H1 (cell line): ENCODE data around the gene KIAA0513. TPM values are rescaled to one million over a fixed set of nuclear protein-coding genes. Genes with fewer than 3 reads are reported as not detected.

Experiments
- CTCF ChIA-PET: fragments of 300-600 bp; sonication (Branson Sonifier 250); formaldehyde crosslinking; loops from one replicate; lab custom pipeline; 2021; ENCODE audit not compliant: partially characterized antibody; lab: Charles Lee
- POLR2A ChIA-PET: fragments of 300-600 bp; sonication (Branson Sonifier 250); formaldehyde crosslinking; loops from one replicate; lab custom pipeline; 2021; ENCODE audit warnings: inconsistent platforms; ENCODE audit not compliant: partially characterized antibody; lab: Charles Lee
- DNase-seq, 2 experiments: peaks; one replicate each; pipeline versions ENCODE4 v3.0.0 to v3.0.0-alpha.2; 2010 to 2022; ENCODE audit warnings: low spot score in 2 of 2, low read depth in 1 of 2, mixed read lengths in 1 of 2
- FAIRE-seq: peaks from 2 replicates; lab custom pipeline; 2011; peaks lifted over from hg19 to GRCh38; lab: Jason Lieb, UNC
- H2AFZ ChIP-seq: 2 replicates; pipeline ENCODE4 v1.8.1; 2012; ENCODE audit warnings: low read length, inconsistent platforms
- H2AK5ac ChIP-seq: 2 replicates; pipeline ENCODE4 v1.6.1; 2013; ENCODE audit warnings: low read depth, low read length
- H2BK120ac ChIP-seq: replicated peaks from 2 replicates; pipeline ENCODE3; 2013; ENCODE audit warnings: low read depth, low read length, inconsistent platforms
- H2BK12ac ChIP-seq: 2 replicates; pipeline ENCODE4 v1.6.1; 2013; ENCODE audit warnings: low read depth, low read length
- H2BK15ac ChIP-seq: 2 replicates; pipeline ENCODE4 v1.6.1; 2013; ENCODE audit warnings: low read length
- H2BK20ac ChIP-seq: 2 replicates; pipeline ENCODE4 v1.6.1; 2013; ENCODE audit warnings: low read length
- H2BK5ac ChIP-seq: 2 replicates; pipeline ENCODE4 v1.6.1; 2013; ENCODE audit warnings: low read depth, low read length
- H3K14ac ChIP-seq: 2 replicates; pipeline ENCODE4 v1.6.1; 2013; ENCODE audit warnings: inconsistent platforms; ENCODE audit not compliant: insufficient read length
- H3K18ac ChIP-seq: 2 replicates; pipeline ENCODE4 v1.6.1; 2013; ENCODE audit warnings: low read length; ENCODE audit errors: extremely low read depth
- H3K23ac ChIP-seq: 2 replicates; pipeline ENCODE4 v1.6.1; 2013; ENCODE audit warnings: inconsistent platforms; ENCODE audit not compliant: insufficient read length
- H3K23me2 ChIP-seq: 2 replicates; pipeline ENCODE4 v1.6.1; 2013; ENCODE audit warnings: low read depth, low read length
- H3K27ac ChIP-seq: 2 replicates; pipeline ENCODE4 v1.6.1; 2011; ENCODE audit warnings: low read depth, low read length, inconsistent platforms
- H3K27me3 ChIP-seq, 4 experiments: replicated peaks in 1 of 4; 1 replicate in 1 of 4; 2 replicates in 3 of 4; pipeline versions ENCODE4 v1.6.1 to v1.8.1; 2011 to 2013; ENCODE audit warnings: low read length in 3 of 4, mild to moderate bottlenecking in 3 of 4, inconsistent platforms in 2 of 4, mixed read lengths in 2 of 4, moderate library complexity in 1 of 4; ENCODE audit not compliant: control insufficient read depth in 3 of 4, insufficient read depth in 3 of 4; ENCODE audit errors: extremely low read depth in 1 of 4
- H3K36me3 ChIP-seq, 4 experiments: 2 replicates each; pipeline versions ENCODE4 v1.6.1 to v1.8.1; 2011 to 2013; ENCODE audit warnings: mild to moderate bottlenecking in 4 of 4, low read length in 3 of 4, moderate library complexity in 2 of 4, control low read depth in 1 of 4, inconsistent platforms in 1 of 4; ENCODE audit not compliant: insufficient read depth in 4 of 4, control insufficient read depth in 2 of 4
- H3K4ac ChIP-seq: replicated peaks from 2 replicates; pipeline ENCODE3; 2013; ENCODE audit warnings: low read length, low read depth, mixed read lengths, inconsistent platforms; ENCODE audit not compliant: insufficient read length
- H3K4me1 ChIP-seq, 4 experiments: replicated peaks in 1 of 4; 1 replicate in 1 of 4; 2 replicates in 3 of 4; pipeline versions ENCODE4 v1.6.1 to v1.8.1; 2011 to 2013; ENCODE audit warnings: low read length in 3 of 4, inconsistent platforms in 2 of 4, mixed read lengths in 1 of 4; ENCODE audit not compliant: insufficient read depth in 4 of 4, control insufficient read depth in 3 of 4
- H3K4me2 ChIP-seq, 2 experiments: 2 replicates each; pipeline versions ENCODE4 v1.6.1 to v1.8.1; 2011 to 2013; ENCODE audit warnings: low read depth in 2 of 2, low read length in 2 of 2, control low read depth in 1 of 2, inconsistent platforms in 1 of 2, mild to moderate bottlenecking in 1 of 2; ENCODE audit not compliant: insufficient read depth in 1 of 2
- H3K4me3 ChIP-seq, 4 experiments: fragments of 200-600, 300-600 bp in 1 of 4; sonication (generic), shearing (Covaris generic), sonication (Bioruptor Twin) in 1 of 4; 2 replicates each; pipeline versions ENCODE4 v1.5.1 to v1.8.1; 2011 to 2016; ENCODE audit warnings: low read length in 4 of 4, low read depth in 3 of 4, control low read depth in 2 of 4, inconsistent platforms in 2 of 4, mild to moderate bottlenecking in 2 of 4, mixed read lengths in 1 of 4, moderate library complexity in 1 of 4; ENCODE audit not compliant: insufficient read depth in 2 of 4; ENCODE audit errors: extremely low read depth in 1 of 4
- H3K56ac ChIP-seq: replicated peaks from 2 replicates; pipeline ENCODE3; 2013; ENCODE audit warnings: low read depth, mild to moderate bottlenecking, mixed read lengths, low read length, inconsistent platforms; ENCODE audit not compliant: insufficient read length
- H3K79me1 ChIP-seq: 2 replicates; pipeline ENCODE4 v1.6.1; 2013; ENCODE audit warnings: low read depth, low read length, control low read depth
- H3K79me2 ChIP-seq, 2 experiments: 2 replicates each; pipeline versions ENCODE4 v1.6.1 to v1.8.1; 2012 to 2013; ENCODE audit warnings: low read length in 2 of 2, mild to moderate bottlenecking in 2 of 2, inconsistent platforms in 1 of 2; ENCODE audit not compliant: insufficient read depth in 2 of 2, control insufficient read depth in 1 of 2
- H3K9ac ChIP-seq, 4 experiments: replicated peaks in 1 of 4; 1 replicate in 1 of 4; 2 replicates in 3 of 4; pipeline versions ENCODE4 v1.6.1 to v1.8.1; 2011 to 2013; ENCODE audit warnings: low read depth in 3 of 4, low read length in 3 of 4, control low read depth in 2 of 4, mild to moderate bottlenecking in 2 of 4, moderate library complexity in 2 of 4, inconsistent platforms in 1 of 4; ENCODE audit errors: extremely low read depth in 1 of 4
- H3K9me3 ChIP-seq, 2 experiments: 2 replicates each; pipeline versions ENCODE4 v1.6.1 to v1.8.1; 2012 to 2013; ENCODE audit warnings: mild to moderate bottlenecking in 2 of 2, moderate library complexity in 2 of 2, control low read depth in 1 of 2, inconsistent platforms in 1 of 2, low read depth in 1 of 2, low read length in 1 of 2, mixed read lengths in 1 of 2; ENCODE audit not compliant: insufficient read depth in 2 of 2
- H4K20me1 ChIP-seq, 2 experiments: replicated peaks in 1 of 2; 2 replicates each; pipeline versions ENCODE3 to v1.8.1; 2011 to 2013; ENCODE audit warnings: inconsistent platforms in 2 of 2, low read length in 2 of 2, mild to moderate bottlenecking in 1 of 2; ENCODE audit not compliant: insufficient read depth in 2 of 2, control insufficient read depth in 1 of 2
- H4K5ac ChIP-seq: 2 replicates; pipeline ENCODE4 v1.6.1; 2013; ENCODE audit warnings: low read length, low read depth, mixed read lengths, inconsistent platforms; ENCODE audit not compliant: insufficient read length
- H4K8ac ChIP-seq: 2 replicates; pipeline ENCODE4 v1.8.0; 2013; ENCODE audit warnings: mild to moderate bottlenecking, moderate library complexity, low read length, inconsistent platforms; ENCODE audit not compliant: insufficient read depth; ENCODE audit errors: extremely low read depth
- H4K91ac ChIP-seq: replicated peaks from 2 replicates; pipeline ENCODE3; 2013; ENCODE audit warnings: low read length, mixed read lengths, inconsistent platforms; ENCODE audit not compliant: insufficient read length
- CHD2 ChIP-seq: IDR thresholded peaks from 2 replicates; pipeline ENCODE4 v1.6.1; 2012; ENCODE audit warnings: low read length, improper control_type of control experiment
- NANOG ChIP-seq: IDR thresholded peaks from 2 replicates; pipeline ENCODE4 v1.6.1; 2011; ENCODE audit warnings: low read length, low read depth, mild to moderate bottlenecking, inconsistent platforms; ENCODE audit not compliant: insufficient read depth, poor library complexity, severe bottlenecking
- SP2 ChIP-seq: IDR thresholded peaks from 2 replicates; pipeline ENCODE4 v1.6.1; 2012; ENCODE audit warnings: mild to moderate bottlenecking, low read length, inconsistent platforms
- SP4 ChIP-seq: IDR thresholded peaks from 2 replicates; pipeline ENCODE4 v1.6.1; 2012; ENCODE audit warnings: low read length, inconsistent platforms
- TAF7 ChIP-seq: optimal IDR thresholded peaks from 2 replicates; pipeline ENCODE3; 2011; ENCODE audit warnings: low read depth, mild to moderate bottlenecking, inconsistent platforms, low read length, moderate library complexity, borderline replicate concordance
- ZNF274 ChIP-seq: IDR thresholded peaks from 2 replicates; pipeline ENCODE4 v1.7.0; 2012; ENCODE audit warnings: low read length, borderline replicate concordance; ENCODE audit errors: extremely low read depth
- WGBS, 2 experiments: shearing (Covaris generic) in 1 of 2; methylation state at CpG; one replicate each; pipeline versions ENCODE4 v1.1.6 to v1.1.7; 2013 to 2015; ENCODE audit warnings: low lambda C conversion rate in 2 of 2, mixed read lengths in 2 of 2, inconsistent platforms in 1 of 2, low coverage in 1 of 2, missing lambda C conversion rate in 1 of 2; ENCODE audit not compliant: insufficient replicate concordance in 2 of 2, insufficient coverage in 1 of 2, insufficient read length in 1 of 2; ENCODE audit errors: extremely low coverage in 1 of 2, missing lambda C conversion rate in 1 of 2; 5-methylcytosine and 5-hydroxymethylcytosine counted together
- polyA plus RNA-seq, 7 experiments: library from polyadenylated mRNA; depleted of rRNA in 3 of 7; stranded (reverse) in 5 of 7; unstranded in 2 of 7; fragments of >200 nt in 5 of 7; fragments of 200-250 nt in 2 of 7; gene quantifications; 1 replicate in 5 of 7; 2 replicates in 1 of 7; 4 replicates in 1 of 7; pipeline versions ENCODE4 v1.2.1 to v1.2.3, GENCODE V29; 2011 to 2013; ENCODE audit warnings: missing spikeins in 2 of 7, mixed read lengths in 2 of 7
- total RNA-seq: library from RNA; stranded (reverse); fragmentation: NEBNext Ultra II Directional; extraction: Animal tissue kit (Norgen Biotek cat#: 25700); gene quantifications from 2 replicates; pipeline ENCODE4 v1.2.1, GENCODE V29; 2021

Gene KIAA0513
- total and polyA plus RNA-seq, 2 of the 8 experiments (the other 6 are each of a cell fraction or from before 2014, with no cell fraction given): 2.1 to 6.1 TPM

DNA sequence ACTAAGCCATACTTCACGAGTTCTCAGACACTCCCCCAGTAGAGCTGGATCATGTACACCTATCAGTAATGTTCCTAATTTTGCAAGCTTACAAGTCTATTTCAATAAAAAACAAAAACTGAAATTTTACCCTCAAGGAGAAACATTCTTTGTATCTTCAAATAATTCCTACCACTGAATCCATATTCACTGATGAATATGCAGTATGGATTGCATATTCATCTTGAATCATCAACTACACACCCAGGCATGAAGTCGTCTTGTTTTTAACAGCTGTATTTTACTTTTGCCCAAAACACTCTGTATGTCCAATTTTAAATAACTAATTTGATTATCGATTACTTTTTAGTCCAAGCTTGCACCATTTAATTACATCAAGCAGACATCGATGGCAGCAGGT lies 48.1 kb upstream of the KIAA0513 start:
- Histone ChIP-seq H2AFZ (no peak overlapping the region), H3K4me2 (no peak overlapping the region), H3K27me3 (no peaks in the 10 kb centered on the region), H4K8ac (no peak overlapping the region), H3K79me1 (no peaks in the 10 kb centered on the region), H3K36me3 (peaks cover 0 to 37% (median 16%) of the 10 kb centered on the region in 4 experiments; a peak in 6 of 8 replicates), H3K23ac (no peak overlapping the region), H3K4ac (no peak overlapping the region), H2BK120ac (no peak overlapping the region), H3K27ac (no peak overlapping the region), H3K9me3 (no peaks in the 10 kb centered on the region), H4K91ac (no peak overlapping the region), H3K9ac (no peak overlapping the region), H3K79me2 (no peaks in the 10 kb centered on the region), H3K56ac (no peak overlapping the region), H2AK5ac (no peak overlapping the region), H3K14ac (no peak overlapping the region), H2BK5ac (no peak overlapping the region), H3K18ac (no peak overlapping the region), H3K4me3 (no peak overlapping the region), H3K4me1 (no peaks in the 10 kb centered on the region), H2BK20ac (no peak overlapping the region), H2BK15ac (no peak overlapping the region), H4K20me1 (peaks cover 0 to 4% of the 10 kb centered on the region in 2 experiments), H2BK12ac (no peak overlapping the region), H3K23me2 (no peaks in the 10 kb centered on the region; the same call in 1 of the 2 replicates), H4K5ac (no peak overlapping the region)
- TF ChIP-seq NANOG: no peak
- no peak for TF ChIP-seq ZNF274
- TF ChIP-seq CHD2: no peak
- TF ChIP-seq SP4: no peak
- TF ChIP-seq SP2: no peak
- no peak for TF ChIP-seq TAF7
- ChIA-PET CTCF (interaction anchor here (0.6 to 1.9 kb wide), 8 partner anchors 8 to 225 kb away, joined by 3 to 13 read pairs (median 3); partner anchors contain the start of gene KIAA0513), POLR2A (interaction anchor here (1.1 kb wide), 1 partner anchor 16 kb away, joined by 3 read pairs; no protein-coding TSS in a partner anchor)
- 91% methylated on average over 4 of the region's 4 CpGs; no CpG with 5 or more reads in 1 of the 2 experiments for WGBS, 2 experiments
- DNase-seq (no peak), FAIRE-seq (no peak)
